HEK293 (cell line): Measurements from ENCODE around the gene TEX14.

Experiments
- ELK4 ChIP-seq: IDR thresholded peaks from 2 replicates; pipeline ENCODE4 v1.6.1; 2011; ENCODE audit warnings: mild to moderate bottlenecking, low read depth, low read length, borderline replicate concordance
- GLIS2 ChIP-seq: fragments of 450-650 bp; formaldehyde crosslinking; IDR thresholded peaks from 2 replicates; pipeline ENCODE4 v1.5.1; 2016; ENCODE audit warnings: missing biosample characterization, missing genetic modification characterization
- IKZF3 ChIP-seq: fragments of 450-650 bp; IDR thresholded peaks from 2 replicates; pipeline ENCODE4 v1.5.0; 2018; ENCODE audit warnings: missing biosample characterization, mild to moderate bottlenecking, missing genetic modification characterization, moderate library complexity
- KLF1 ChIP-seq: fragments of 450-650 bp; formaldehyde crosslinking; IDR thresholded peaks from 2 replicates; pipeline ENCODE4 v1.5.1; 2016; ENCODE audit warnings: missing biosample characterization, missing genetic modification characterization
- KLF10 ChIP-seq: fragments of 450-650 bp; IDR thresholded peaks from 2 replicates; pipeline ENCODE4 v1.5.1; 2018; ENCODE audit warnings: missing biosample characterization, mild to moderate bottlenecking, missing genetic modification characterization
- KLF7 ChIP-seq: fragments of 450-650 bp; formaldehyde crosslinking; IDR thresholded peaks from 2 replicates; pipeline ENCODE4 v1.5.1; 2016; ENCODE audit warnings: missing biosample characterization, missing genetic modification characterization, borderline replicate concordance
- MZF1 ChIP-seq: fragments of 450-650 bp; formaldehyde crosslinking; IDR thresholded peaks from 2 replicates; pipeline ENCODE4 v1.5.1; 2017; ENCODE audit warnings: missing biosample characterization, missing genetic modification characterization, borderline replicate concordance
- PATZ1 ChIP-seq: fragments of 450-650 bp; formaldehyde crosslinking; IDR thresholded peaks from 2 replicates; pipeline ENCODE4 v1.5.1; 2016; ENCODE audit warnings: missing biosample characterization, missing genetic modification characterization
- PRDM10 ChIP-seq: fragments of 450-650 bp; formaldehyde crosslinking; IDR thresholded peaks from 2 replicates; pipeline ENCODE4 v1.5.1; 2016; ENCODE audit warnings: missing biosample characterization, missing genetic modification characterization
- PRDM6 ChIP-seq: fragments of 450-650 bp; formaldehyde crosslinking; IDR thresholded peaks from 2 replicates; pipeline ENCODE4 v1.5.1; 2017; ENCODE audit warnings: missing biosample characterization, missing genetic modification characterization
- REPIN1 ChIP-seq: fragments of 450-650 bp; formaldehyde crosslinking; IDR thresholded peaks from 2 replicates; pipeline ENCODE4 v1.5.1; 2017; ENCODE audit warnings: missing biosample characterization, missing genetic modification characterization, low read depth
- TSHZ1 ChIP-seq: fragments of 450-650 bp; formaldehyde crosslinking; IDR thresholded peaks from 2 replicates; pipeline ENCODE4 v1.5.1; 2016; ENCODE audit warnings: missing biosample characterization, missing genetic modification characterization, borderline replicate concordance
- YY1 ChIP-seq: fragments of 450-650 bp; formaldehyde crosslinking; IDR thresholded peaks from 2 replicates; pipeline ENCODE4 v1.5.1; 2018; ENCODE audit warnings: missing biosample characterization, missing genetic modification characterization
- ZBTB21 ChIP-seq: fragments of 450-650 bp; formaldehyde crosslinking; IDR thresholded peaks from 2 replicates; pipeline ENCODE4 v1.5.1; 2017; ENCODE audit warnings: missing biosample characterization, missing genetic modification characterization
- ZBTB49 ChIP-seq: fragments of 450-650 bp; formaldehyde crosslinking; IDR thresholded peaks from 2 replicates; pipeline ENCODE4 v1.5.1; 2016; ENCODE audit warnings: missing biosample characterization, missing genetic modification characterization, low read depth
- ZNF248 ChIP-seq: fragments of 450-650 bp; formaldehyde crosslinking; IDR thresholded peaks from 2 replicates; pipeline ENCODE4 v1.5.1; 2017; ENCODE audit warnings: missing biosample characterization, missing genetic modification characterization
- ZNF335 ChIP-seq: fragments of 450-650 bp; formaldehyde crosslinking; conservative IDR thresholded peaks from 2 replicates; pipeline ENCODE4 v1.5.1; 2016; ENCODE audit warnings: missing biosample characterization, missing genetic modification characterization
- ZNF366 ChIP-seq: fragments of 450-650 bp; formaldehyde crosslinking; conservative IDR thresholded peaks from 2 replicates; pipeline ENCODE4 v1.5.1; 2016; ENCODE audit warnings: missing biosample characterization, missing genetic modification characterization
- ZNF48 ChIP-seq: fragments of 450-650 bp; formaldehyde crosslinking; IDR thresholded peaks from 2 replicates; pipeline ENCODE4 v1.5.1; 2016; ENCODE audit warnings: missing biosample characterization, missing genetic modification characterization
- ZNF571 ChIP-seq: fragments of 450-650 bp; formaldehyde crosslinking; IDR thresholded peaks from 2 replicates; pipeline ENCODE4 v1.5.0; 2017; ENCODE audit warnings: missing biosample characterization, missing genetic modification characterization
- ZNF629 ChIP-seq: fragments of 450-650 bp; formaldehyde crosslinking; IDR thresholded peaks from 2 replicates; pipeline ENCODE4 v1.5.1; 2017; ENCODE audit warnings: missing biosample characterization, missing genetic modification characterization
- ZSCAN16 ChIP-seq: fragments of 450-650 bp; formaldehyde crosslinking; IDR thresholded peaks from 2 replicates; pipeline ENCODE4 v1.5.1; 2016; ENCODE audit warnings: missing biosample characterization, missing genetic modification characterization
- ZSCAN5A ChIP-seq: fragments of 450-650 bp; formaldehyde crosslinking; IDR thresholded peaks from 2 replicates; pipeline ENCODE4 v1.5.1; 2016; ENCODE audit warnings: missing biosample characterization, missing genetic modification characterization

The TEX14 gene

GRCh38 chr17:58517928-58518609, 173.8 kb downstream of the TEX14 start (continued):
- TF ChIP-seq ELK4: peak; percentile 90
- no peak for TF ChIP-seq MZF1
- 0 out of 2 replicates have a peak, but pooled peaks have one; percentile 87 for TF ChIP-seq IKZF3 (tag by site-specific recombination)
- TF ChIP-seq REPIN1: no peak
- peak; percentile 100 for TF ChIP-seq KLF10 (tag by site-specific recombination)
- no peak for TF ChIP-seq PRDM6 (tag by site-specific recombination)
- TF ChIP-seq ZNF248 (tag by site-specific recombination): no peak
- no peak for TF ChIP-seq KLF7 (tag by site-specific recombination)
- peak; percentile 45 for TF ChIP-seq YY1 (tag by site-specific recombination)
- TF ChIP-seq ZNF335 (tag by site-specific recombination): peak; percentile 95
- TF ChIP-seq ZBTB49: no peak
- TF ChIP-seq GLIS2 (tag by site-specific recombination): no peak
- TF ChIP-seq ZBTB21: peak; percentile 26; the same call in 1 of the 2 replicates
- TF ChIP-seq ZSCAN16 (tag by site-specific recombination): no peak; the same call in 1 of the 2 replicates
- peak; percentile 46; the same call in 1 of the 2 replicates for TF ChIP-seq PATZ1 (tag by site-specific recombination)
- TF ChIP-seq ZSCAN5A (tag by site-specific recombination): no peak
- peak; percentile 95 for TF ChIP-seq PRDM10 (tag by site-specific recombination)
- TF ChIP-seq ZNF629 (tag by site-specific recombination): 0 out of 2 replicates have a peak, but pooled peaks have one; percentile 11
- TF ChIP-seq KLF1 (tag by site-specific recombination): peak; percentile 96
- TF ChIP-seq TSHZ1 (tag by site-specific recombination): no peak; the same call in 1 of the 2 replicates
- no peak; the same call in 1 of the 2 replicates for TF ChIP-seq ZNF366 (tag by site-specific recombination)
- no peak for TF ChIP-seq ZNF48
- no peak for TF ChIP-seq ZNF571
